Activated T-cell treated with anti-CD3 and anti-CD28 coated beads, Interleukin-2, amount 50 U/mL, for 4 hours (primary cell): ENCODE results near the gene THUMPD1. TPM values are rescaled to one million over a fixed set of nuclear protein-coding genes. Genes with fewer than 3 reads are reported as not detected.
"Not testable (repeated sequence)": the region's sequence is repeated elsewhere in the genome, so short reads cannot be mapped to it uniquely, and the experiment has no call there.

Experiments used
- ATAC-seq, 2 donors: fragments of 200-7000 bp; cut with Tn5 transposase; one replicate each; pipeline ENCODE4 v1.10.0; 2021
- DNase-seq: peaks from one replicate; pipeline ENCODE4 v3.0.0-alpha.2; 2020
- H3K27me3 Mint-ChIP-seq: one replicate; pipeline ENCODE4 v1.8.0; 2021; ENCODE audit warnings: low read depth, mixed read lengths
- H3K36me3 Mint-ChIP-seq: one replicate; pipeline ENCODE4 v1.8.0; 2022; ENCODE audit warnings: mixed read lengths; ENCODE audit not compliant: insufficient read depth
- H3K4me1 Mint-ChIP-seq: one replicate; pipeline ENCODE4 v1.8.0; 2021; ENCODE audit warnings: low read depth, mixed read lengths
- H3K4me3 Mint-ChIP-seq: one replicate; pipeline ENCODE4 v1.8.0; 2021; ENCODE audit warnings: mild to moderate bottlenecking, moderate library complexity, mixed read lengths
- H3K9me3 Mint-ChIP-seq: one replicate; pipeline ENCODE4 v1.8.0; 2021; ENCODE audit warnings: mixed read lengths
- total RNA-seq, 3 donors: library from RNA; stranded (reverse); gene quantifications; one replicate each; pipeline ENCODE4 v1.2.1, GENCODE V29; 2021

The THUMPD1 gene
- total RNA-seq, 3 donors from 2014 or later, result 54.7 to 57.5 (median 55.7) TPM

GRCh38 chr16:20735490-20735889, 6.1 kb downstream of the THUMPD1 start:
- Mint-ChIP-seq H3K27me3 (no peaks in the 10 kb centered on the region), H3K36me3 (peaks cover 33% of the 10 kb centered on the region), H3K4me1 (peaks cover 35% of the 10 kb centered on the region), H3K9me3 (no peaks in the 10 kb centered on the region), H3K4me3 (no peak overlapping the region)
- ATAC-seq, result peak; percentile 48 to 79
- no peak for DNase-seq

GRCh38 chr16:20734782-20735181, 6.8 kb downstream of the THUMPD1 start:
- H3K36me3 Mint-ChIP-seq, result peaks cover 33% of the 10 kb centered on the region

DNA sequence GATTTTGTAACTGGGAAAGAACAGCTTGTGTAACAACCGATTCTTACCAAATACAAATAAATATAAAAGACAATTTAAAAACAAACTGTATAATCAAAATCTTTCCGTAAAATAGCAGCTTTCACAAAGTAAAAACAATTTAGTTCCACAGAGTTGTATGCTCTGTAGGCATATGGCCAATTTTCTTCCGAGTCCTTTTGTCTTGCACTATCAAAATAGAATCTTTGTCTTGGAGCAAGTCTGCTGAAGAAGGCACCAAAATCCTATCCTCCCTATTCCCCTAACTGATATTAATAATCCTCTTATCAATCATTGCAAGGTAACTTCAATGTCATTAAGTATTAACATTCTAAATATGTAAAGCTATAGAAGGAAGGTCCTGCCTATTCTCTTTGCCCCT, 7.6 kb downstream of the THUMPD1 start:
- Mint-ChIP-seq H3K27me3 (no peaks in the 10 kb centered on the region), H3K4me1 (peaks cover 26% of the 10 kb centered on the region), H3K4me3 (no peak overlapping the region), H3K9me3 (no peaks in the 10 kb centered on the region), H3K36me3 (peaks cover 33% of the 10 kb centered on the region)
- no peak for DNase-seq
- no peak for ATAC-seq

More at GRCh38 chr16:20734782-20735181, 6.8 kb downstream of the THUMPD1 start:
- Mint-ChIP-seq H3K27me3 (no peaks in the 10 kb centered on the region), H3K9me3 (no peaks in the 10 kb centered on the region), H3K4me3 (no peak overlapping the region), H3K4me1 (peaks cover 28% of the 10 kb centered on the region)
- DNase-seq (no peak), ATAC-seq (no peak)

GRCh38 chr16:20729141-20729540, 12.5 kb downstream of the THUMPD1 start:
- Mint-ChIP-seq H3K4me3 (no peak overlapping the region), H3K4me1 (peaks cover 1% of the 10 kb centered on the region), H3K27me3 (no peaks in the 10 kb centered on the region), H3K36me3 (peaks cover 4% of the 10 kb centered on the region), H3K9me3 (no peaks in the 10 kb centered on the region)
- ATAC-seq, result no peak
- DNase-seq, result no peak

- DNase-seq (no peak), ATAC-seq (no peak)
- Mint-ChIP-seq H3K27me3 (no peaks in the 10 kb centered on the region), H3K36me3 (no peaks in the 10 kb centered on the region), H3K4me1 (no peaks in the 10 kb centered on the region), H3K4me3 (no peak overlapping the region), H3K9me3 (no peaks in the 10 kb centered on the region)
Observed at GRCh38 chr16:20727181-20727580, 14.4 kb downstream of the THUMPD1 start.

DNA sequence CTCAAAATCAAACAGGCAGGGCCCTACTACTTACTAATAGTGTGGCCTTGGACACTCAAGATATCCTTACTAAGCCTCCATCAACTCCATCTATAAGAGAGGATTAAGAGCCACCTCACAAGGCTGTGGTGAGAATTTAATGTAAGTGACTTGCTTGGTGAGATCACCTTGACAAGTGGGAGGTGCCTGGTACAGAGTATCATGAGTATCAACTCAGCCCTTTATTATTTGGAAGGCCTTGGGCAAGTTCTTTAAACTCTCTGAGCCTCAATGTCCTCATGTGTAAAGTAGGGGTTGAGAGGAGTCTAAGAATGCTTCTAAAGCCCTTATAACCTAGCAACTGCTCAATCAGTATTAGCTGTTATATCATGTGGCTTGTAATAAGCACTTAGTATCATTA, 15.0 kb downstream of the THUMPD1 start:
- Mint-ChIP-seq H3K4me1 (no peaks in the 10 kb centered on the region), H3K9me3 (no peaks in the 10 kb centered on the region), H3K4me3 (no peak overlapping the region), H3K36me3 (no peaks in the 10 kb centered on the region), H3K27me3 (no peaks in the 10 kb centered on the region)
- DNase-seq, result no peak
- ATAC-seq, result no peak

DNA sequence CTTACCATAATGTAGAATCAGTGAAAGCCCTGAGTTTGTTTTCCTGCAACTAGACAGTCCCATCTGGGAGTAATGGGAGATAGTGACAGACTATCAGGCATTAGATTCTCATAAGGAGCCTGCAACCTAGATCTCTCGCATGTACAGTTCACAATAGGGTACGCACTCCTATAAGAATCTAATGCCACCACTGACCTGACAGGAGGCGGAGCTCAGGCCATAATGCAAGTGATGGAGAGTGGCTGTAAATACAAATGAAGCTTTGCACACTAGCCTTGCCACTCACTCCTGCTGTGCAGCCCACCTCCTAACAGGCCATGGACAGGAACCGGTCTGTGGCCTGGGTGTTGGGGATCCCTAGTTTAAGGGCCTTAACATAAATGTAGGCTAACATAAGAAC, 21.4 kb downstream of the THUMPD1 start:
- DNase-seq (no peak), ATAC-seq (no peak)
- H3K4me1 Mint-ChIP-seq, result no peaks in the 10 kb centered on the region
- H3K27me3 Mint-ChIP-seq, result no peaks in the 10 kb centered on the region
- H3K9me3 Mint-ChIP-seq, result no peaks in the 10 kb centered on the region
- no peak overlapping the region for H3K4me3 Mint-ChIP-seq
- peaks cover 2% of the 10 kb centered on the region for H3K36me3 Mint-ChIP-seq

DNA sequence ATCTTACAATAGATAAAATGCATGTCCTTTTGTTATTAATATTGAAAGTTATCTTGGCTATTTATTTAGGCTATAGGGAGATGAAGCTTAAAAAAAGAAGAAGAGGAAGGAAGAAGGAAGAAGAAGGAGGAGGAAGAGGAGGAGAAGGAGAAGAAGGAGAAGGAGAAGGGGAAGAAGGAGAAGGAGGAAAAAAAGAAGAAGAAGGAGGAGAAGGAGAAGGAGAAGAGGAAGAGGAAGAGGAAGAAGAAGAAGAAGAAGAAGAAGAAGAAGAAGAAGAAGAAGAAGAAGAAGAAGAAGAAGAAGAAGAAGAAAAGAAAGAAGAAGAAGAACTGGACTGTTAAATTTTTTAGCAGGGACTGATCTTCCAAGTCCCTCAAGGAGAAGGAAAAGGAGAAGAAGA, 23.9 kb downstream of the THUMPD1 start:
- not testable (repeated sequence) for ATAC-seq, DNase-seq, H3K36me3 Mint-ChIP-seq, H3K4me3 Mint-ChIP-seq, H3K9me3 Mint-ChIP-seq, H3K4me1 Mint-ChIP-seq, H3K27me3 Mint-ChIP-seq

GRCh38 chr16:20711277-20711911, 30.2 kb downstream of the THUMPD1 start:
- Mint-ChIP-seq H3K27me3 (no peaks in the 10 kb centered on the region), H3K9me3 (no peaks in the 10 kb centered on the region), H3K4me1 (no peaks in the 10 kb centered on the region), H3K4me3 (no peak overlapping the region), H3K36me3 (no peaks in the 10 kb centered on the region)
- DNase-seq, result no peak
- ATAC-seq, result no peak

GRCh38 chr16:20708129-20708528, 33.5 kb downstream of the THUMPD1 start:
- not testable (repeated sequence) for ATAC-seq, H3K36me3 Mint-ChIP-seq, DNase-seq, H3K27me3 Mint-ChIP-seq, H3K4me3 Mint-ChIP-seq, H3K9me3 Mint-ChIP-seq, H3K4me1 Mint-ChIP-seq

- H3K4me3 Mint-ChIP-seq, result no peak overlapping the region
- H3K9me3 Mint-ChIP-seq, result no peaks in the 10 kb centered on the region
- no peak for DNase-seq
- H3K4me1 Mint-ChIP-seq, result no peaks in the 10 kb centered on the region
- ATAC-seq, result no peak
- no peaks in the 10 kb centered on the region for H3K27me3 Mint-ChIP-seq
- peaks cover 1% of the 10 kb centered on the region for H3K36me3 Mint-ChIP-seq
Observed at GRCh38 chr16:20707461-20707860, 34.2 kb downstream of the THUMPD1 start.

GRCh38 chr16:20705972-20706371, 35.6 kb downstream of the THUMPD1 start:
- H3K4me3 Mint-ChIP-seq, H3K36me3 Mint-ChIP-seq, H3K9me3 Mint-ChIP-seq, H3K4me1 Mint-ChIP-seq, ATAC-seq, H3K27me3 Mint-ChIP-seq, DNase-seq: not testable (repeated sequence)

- no peak for ATAC-seq
- H3K9me3 Mint-ChIP-seq, result peaks cover 3% of the 10 kb centered on the region
- peaks cover 3% of the 10 kb centered on the region for H3K36me3 Mint-ChIP-seq
- H3K4me3 Mint-ChIP-seq, result no peak overlapping the region
- no peak for DNase-seq
- H3K27me3 Mint-ChIP-seq, result no peaks in the 10 kb centered on the region
- H3K4me1 Mint-ChIP-seq, result no peaks in the 10 kb centered on the region
Observed at GRCh38 chr16:20704281-20704680, 37.3 kb downstream of the THUMPD1 start.

- not testable (repeated sequence) for H3K9me3 Mint-ChIP-seq, H3K4me1 Mint-ChIP-seq
Observed at GRCh38 chr16:20701692-20702091, 39.9 kb downstream of the THUMPD1 start.

GRCh38 chr16:20696618-20697017, 45.0 kb downstream of the THUMPD1 start:
- Mint-ChIP-seq H3K9me3 (peaks cover under 1% of the 10 kb centered on the region), H3K27me3 (peaks cover 19% of the 10 kb centered on the region), H3K4me3 (no peak overlapping the region), H3K4me1 (no peaks in the 10 kb centered on the region), H3K36me3 (no peaks in the 10 kb centered on the region)
- DNase-seq (no peak), ATAC-seq (no peak)

More at GRCh38 chr16:20701692-20702091, 39.9 kb downstream of the THUMPD1 start:
- H3K27me3 Mint-ChIP-seq, H3K36me3 Mint-ChIP-seq, ATAC-seq, DNase-seq, H3K4me3 Mint-ChIP-seq: not testable (repeated sequence)
